SK-N-SH (cell line): ENCODE measurements around the gene AK2. TPM values are rescaled to one million over a fixed set of nuclear protein-coding genes. Genes with fewer than 3 reads are reported as not detected.

Experiments used
- CTCF ChIA-PET: fragments of 300-600, 350-600 bp; formaldehyde crosslinking; extraction: SDS; loops from one replicate; lab custom pipeline; 2021; lab: Yijun Ruan, JAX
- POLR2A ChIA-PET: fragments of 350-600 bp; sonication (Branson Sonifier 250); formaldehyde crosslinking; extraction: SDS; loops from one replicate; lab custom pipeline; 2020; ENCODE audit warnings: antibody characterized with exemption, inconsistent platforms; lab: Yijun Ruan, JAX
- DNase-seq: peaks from one replicate; pipeline ENCODE4 v3.0.0; 2012
- H2AFZ ChIP-seq: fragments of 200-600 bp; sonication (generic); 2 replicates; pipeline ENCODE4 v1.8.1; 2016; ENCODE audit warnings: antibody characterized with exemption, mild to moderate bottlenecking, low read depth
- H3F3A ChIP-seq: fragments of 200-600 bp; sonication (generic); replicated peaks from 2 replicates; pipeline ENCODE3; 2016; ENCODE audit warnings: antibody characterized with exemption, mild to moderate bottlenecking; ENCODE audit not compliant: insufficient read depth
- H3K27ac ChIP-seq, 2 experiments: fragments of 200-500 bp in 1 of 2; fragments of 200-600 bp in 1 of 2; sonication (Bioruptor generic) in 1 of 2; sonication (generic), shearing (Covaris generic) in 1 of 2; 2 replicates each; pipeline versions ENCODE4 v1.5.1 to v1.6.1; 2014 to 2016; ENCODE audit warnings: low read depth in 2 of 2, inconsistent platforms in 1 of 2, low read length in 1 of 2, mild to moderate bottlenecking in 1 of 2, mixed read lengths in 1 of 2
- H3K27me3 ChIP-seq: fragments of 200-600 bp; sonication (generic), shearing (Covaris generic); 2 replicates; pipeline ENCODE4 v1.6.1; 2016; ENCODE audit warnings: mixed run types; ENCODE audit not compliant: insufficient read depth
- H3K36me3 ChIP-seq, 2 experiments: fragments of 200-500 bp in 1 of 2; fragments of 200-600 bp in 1 of 2; sonication (Bioruptor generic) in 1 of 2; sonication (generic) in 1 of 2; replicated peaks in 1 of 2; 2 replicates each; pipeline versions ENCODE3 to v1.5.1; 2014 to 2016; ENCODE audit warnings: low read length in 1 of 2, mild to moderate bottlenecking in 1 of 2; ENCODE audit not compliant: insufficient read depth in 2 of 2, control insufficient read depth in 1 of 2
- H3K4me1 ChIP-seq, 2 experiments: fragments of 200-500 bp in 1 of 2; fragments of 200-600 bp in 1 of 2; sonication (Bioruptor generic) in 1 of 2; sonication (generic), shearing (Covaris generic) in 1 of 2; 2 replicates each; pipeline versions ENCODE4 v1.5.1 to v1.6.1; 2014 to 2016; ENCODE audit warnings: low read depth in 1 of 2, low read length in 1 of 2, mixed run types in 1 of 2; ENCODE audit not compliant: insufficient read depth in 2 of 2, control insufficient read depth in 1 of 2
- H3K4me2 ChIP-seq: fragments of 200-600 bp; sonication (generic), shearing (Covaris generic); 2 replicates; pipeline ENCODE4 v1.6.1; 2017; ENCODE audit warnings: mixed run types
- H3K4me3 ChIP-seq, 2 experiments: fragments of 200-500 bp in 1 of 2; fragments of 200-600 bp in 1 of 2; sonication (Bioruptor generic) in 1 of 2; sonication (generic), shearing (Covaris generic) in 1 of 2; 2 replicates each; pipeline versions ENCODE4 v1.5.1 to v1.8.1; 2014 to 2016; ENCODE audit warnings: low read depth in 2 of 2, inconsistent platforms in 1 of 2, low read length in 1 of 2, mild to moderate bottlenecking in 1 of 2, mixed read lengths in 1 of 2, moderate library complexity in 1 of 2
- H3K79me2 ChIP-seq: fragments of 200-600 bp; sonication (generic); 2 replicates; pipeline ENCODE4 v1.8.1; 2017; ENCODE audit warnings: mild to moderate bottlenecking; ENCODE audit not compliant: insufficient read depth
- H3K9ac ChIP-seq: fragments of 200-600 bp; sonication (generic); 2 replicates; pipeline ENCODE4 v1.6.1; 2017; ENCODE audit warnings: mixed run types
- H3K9me2 ChIP-seq: fragments of 200-600 bp; sonication (generic); 2 replicates; pipeline ENCODE4 v1.6.1; 2017; ENCODE audit warnings: mixed run types
- H3K9me3 ChIP-seq: fragments of 200-600 bp; sonication (generic); 2 replicates; pipeline ENCODE4 v1.6.1; 2017; ENCODE audit warnings: mixed run types, mild to moderate bottlenecking, moderate library complexity
- H4K20me1 ChIP-seq: fragments of 200-600 bp; sonication (generic); 2 replicates; pipeline ENCODE4 v1.6.1; 2017; ENCODE audit warnings: mild to moderate bottlenecking, mixed run types; ENCODE audit not compliant: insufficient read depth
- CTCF ChIP-seq: fragments of 200-600 bp; sonication (generic); IDR thresholded peaks from 2 replicates; pipeline ENCODE4 v1.6.1; 2017; ENCODE audit warnings: antibody characterized with exemption, mild to moderate bottlenecking, moderate library complexity
- ELF1 ChIP-seq: IDR thresholded peaks from 2 replicates; pipeline ENCODE4 v1.4.0; 2012
- EP300 ChIP-seq, 2 experiments: IDR thresholded peaks; 2 replicates each; pipeline versions ENCODE4 v1.4.0 to v1.6.1; 2012; ENCODE audit warnings: borderline replicate concordance in 1 of 2, low read depth in 1 of 2, low read length in 1 of 2
- FOXM1 ChIP-seq: IDR thresholded peaks from 2 replicates; pipeline ENCODE4 v1.4.0; 2012; ENCODE audit warnings: low read depth, mild to moderate bottlenecking
- GABPA ChIP-seq: IDR thresholded peaks from 2 replicates; pipeline ENCODE4 v1.4.0; 2012; ENCODE audit warnings: low read depth, mild to moderate bottlenecking
- GATA2 ChIP-seq: sonication (generic); formaldehyde crosslinking; IDR thresholded peaks from 2 replicates; pipeline ENCODE4 v1.5.0; 2020; ENCODE audit warnings: mild to moderate bottlenecking, missing genetic modification reagents
- MEF2A ChIP-seq: IDR thresholded peaks from 2 replicates; pipeline ENCODE4 v1.4.0; 2012; ENCODE audit warnings: low read depth, borderline replicate concordance
- MXI1 ChIP-seq: IDR thresholded peaks from 2 replicates; pipeline ENCODE4 v1.6.1; 2012; ENCODE audit warnings: mild to moderate bottlenecking, low read depth, low read length, improper control_type of control experiment
- NFIC ChIP-seq: IDR thresholded peaks from 2 replicates; pipeline ENCODE4 v1.4.0; 2012; ENCODE audit warnings: borderline replicate concordance
- NRF1 ChIP-seq: IDR thresholded peaks from 2 replicates; pipeline ENCODE4 v1.6.1; 2012; ENCODE audit warnings: low read depth, mild to moderate bottlenecking, low read length
- POLR2AphosphoS5 ChIP-seq: IDR thresholded peaks from 2 replicates; pipeline ENCODE4 v1.6.1; 2012; ENCODE audit warnings: low read depth, low read length
- RFX5 ChIP-seq: IDR thresholded peaks from 2 replicates; pipeline ENCODE4 v1.6.1; 2012; ENCODE audit warnings: mild to moderate bottlenecking, improper control_type of control experiment, low read length
- RXRA ChIP-seq: IDR thresholded peaks from 2 replicates; pipeline ENCODE4 v1.4.0; 2012; ENCODE audit warnings: low read depth, mild to moderate bottlenecking, borderline replicate concordance
- SIN3A ChIP-seq: IDR thresholded peaks from 2 replicates; pipeline ENCODE4 v1.6.1; 2012; ENCODE audit warnings: low read depth, mild to moderate bottlenecking, low read length, moderate library complexity, borderline replicate concordance
- SMC3 ChIP-seq: IDR thresholded peaks from 2 replicates; pipeline ENCODE4 v1.6.1; 2012; ENCODE audit warnings: low read depth, low read length, improper control_type of control experiment
- YY1 ChIP-seq: IDR thresholded peaks from 2 replicates; pipeline ENCODE4 v1.4.0; 2012; ENCODE audit warnings: low read depth, mild to moderate bottlenecking
- ZBTB33 ChIP-seq: IDR thresholded peaks from 2 replicates; pipeline ENCODE4 v1.4.0; 2012; ENCODE audit warnings: low read depth, borderline replicate concordance
- WGBS: methylation state at CpG from one replicate; pipeline ENCODE4 v1.1.6; 2017; ENCODE audit warnings: low lambda C conversion rate; 5-methylcytosine and 5-hydroxymethylcytosine counted together
- polyA plus RNA-seq, 3 experiments: library from polyadenylated mRNA; depleted of rRNA; stranded (reverse); fragments of >200 nt; gene quantifications; 2 replicates each; pipeline ENCODE4 v1.2.3, GENCODE V29; 2012
- TF ChIP-seq, protein P1 (sequence below): IDR thresholded peaks from 2 replicates; pipeline ENCODE4 v1.4.0; 2012; ENCODE audit warnings: low read depth, borderline replicate concordance
- TF ChIP-seq, protein P2 (sequence below): fragments of 150-350 bp; IDR thresholded peaks from 2 replicates; pipeline ENCODE4 v1.6.1; 2017; ENCODE audit warnings: antibody characterized with exemption, low read length, low read depth, borderline replicate concordance
- TF ChIP-seq, protein P3 (sequence below): IDR thresholded peaks from 2 replicates; pipeline ENCODE4 v1.4.0; 2012; ENCODE audit warnings: low read depth

Gene AK2
- polyA plus RNA-seq, 1 of the 3 experiments (the other 2 are of a cell fraction), result 191 TPM

DNA sequence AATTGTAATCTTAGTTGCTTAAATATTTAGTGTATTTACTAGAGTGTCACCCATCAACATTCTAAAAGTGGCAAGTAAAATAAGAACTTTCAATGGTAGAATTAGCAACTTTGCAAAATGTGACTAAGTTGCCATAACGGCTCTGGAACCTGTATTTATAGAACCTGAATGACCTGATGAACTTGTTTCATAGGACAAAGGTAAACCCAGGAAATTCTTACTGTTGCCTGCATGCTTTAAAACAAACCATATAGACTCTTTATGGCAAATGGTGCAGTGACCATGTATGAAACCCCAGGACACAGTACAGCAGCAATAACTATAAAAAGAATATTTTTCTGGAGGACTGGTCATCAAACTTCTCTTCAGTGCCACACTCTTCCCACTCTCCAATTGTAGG lies 22.9 kb downstream of the AK2 start:
- POLR2A ChIA-PET, result no interaction called here

More for the DNA sequence above, 22.9 kb downstream of the AK2 start:
- Histone ChIP-seq H3K9ac (no peak overlapping the region), H3K9me3 (no peaks in the 10 kb centered on the region), H3K4me2 (no peak overlapping the region), H3F3A (peaks cover 4% of the 10 kb centered on the region), H3K4me3 (no peak overlapping the region), H4K20me1 (no peaks in the 10 kb centered on the region), H2AFZ (no peak overlapping the region), H3K27ac (no peak overlapping the region), H3K9me2 (no peaks in the 10 kb centered on the region), H3K79me2 (no peaks in the 10 kb centered on the region), H3K27me3 (no peaks in the 10 kb centered on the region), H3K36me3 (peaks cover 37 to 42% of the 10 kb centered on the region in 2 experiments), H3K4me1 (peaks cover 0 to 23% of the 10 kb centered on the region in 2 experiments; a peak in 2 of 4 replicates)
- CTCF ChIA-PET, result interaction anchor here (1.6 to 3.3 kb wide), 2 partner anchors 12 to 80 kb away, joined by 3 to 7 read pairs; no protein-coding TSS in a partner anchor
- WGBS, result 89% methylated on average over 1 of the region's 1 CpG
- no peak for DNase-seq
- no peak for TF ChIP-seq RXRA
- TF ChIP-seq, protein P1, sequence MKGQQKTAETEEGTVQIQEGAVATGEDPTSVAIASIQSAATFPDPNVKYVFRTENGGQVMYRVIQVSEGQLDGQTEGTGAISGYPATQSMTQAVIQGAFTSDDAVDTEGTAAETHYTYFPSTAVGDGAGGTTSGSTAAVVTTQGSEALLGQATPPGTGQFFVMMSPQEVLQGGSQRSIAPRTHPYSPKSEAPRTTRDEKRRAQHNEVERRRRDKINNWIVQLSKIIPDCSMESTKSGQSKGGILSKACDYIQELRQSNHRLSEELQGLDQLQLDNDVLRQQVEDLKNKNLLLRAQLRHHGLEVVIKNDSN, result no peak
- TF ChIP-seq, protein P2, sequence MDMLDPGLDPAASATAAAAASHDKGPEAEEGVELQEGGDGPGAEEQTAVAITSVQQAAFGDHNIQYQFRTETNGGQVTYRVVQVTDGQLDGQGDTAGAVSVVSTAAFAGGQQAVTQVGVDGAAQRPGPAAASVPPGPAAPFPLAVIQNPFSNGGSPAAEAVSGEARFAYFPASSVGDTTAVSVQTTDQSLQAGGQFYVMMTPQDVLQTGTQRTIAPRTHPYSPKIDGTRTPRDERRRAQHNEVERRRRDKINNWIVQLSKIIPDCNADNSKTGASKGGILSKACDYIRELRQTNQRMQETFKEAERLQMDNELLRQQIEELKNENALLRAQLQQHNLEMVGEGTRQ, result no peak
- TF ChIP-seq FOXM1, result no peak
- TF ChIP-seq RFX5, result no peak
- no peak for TF ChIP-seq SIN3A
- TF ChIP-seq CTCF, result no peak
- TF ChIP-seq, protein P3, sequence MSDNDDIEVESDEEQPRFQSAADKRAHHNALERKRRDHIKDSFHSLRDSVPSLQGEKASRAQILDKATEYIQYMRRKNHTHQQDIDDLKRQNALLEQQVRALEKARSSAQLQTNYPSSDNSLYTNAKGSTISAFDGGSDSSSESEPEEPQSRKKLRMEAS, result no peak
- TF ChIP-seq ZBTB33, result no peak
- no peak for TF ChIP-seq EP300 (IDR thresholded peaks at IDR 0.05; ENCODE audit: borderline replicate concordance in 1 of 2, low read depth in 1 of 2, low read length in 1 of 2)
- no peak for TF ChIP-seq MXI1
- TF ChIP-seq POLR2AphosphoS5, result no peak
- no peak for TF ChIP-seq MEF2A
- no peak for TF ChIP-seq SMC3
- no peak for TF ChIP-seq GATA2 (CRISPR knock-in tag)
- no peak for TF ChIP-seq NFIC
- TF ChIP-seq NRF1, result no peak
- no peak for TF ChIP-seq ELF1
- no peak for TF ChIP-seq GABPA
- no peak for TF ChIP-seq YY1
